ENCODE measurements around the gene TRPM3. TPM values are rescaled to one million over a fixed set of nuclear protein-coding genes. Genes with fewer than 3 reads are reported as not detected.

TRPM3 gene
- total RNA-seq, 2 experiments from 2014 or later: not detected

- DNase-seq (no peak), ATAC-seq (ENCODE audit: poor library complexity) (no peak)
- Mint-ChIP-seq H3K4me1 (ENCODE audit: low read depth) (peaks cover 17% of the 10 kb centered on the region), H3K36me3 (ENCODE audit: low read depth) (no peaks in the 10 kb centered on the region), H3K4me3 (no peak overlapping the region), H3K27ac (no peak overlapping the region), H3K27me3 (no peaks in the 10 kb centered on the region), H3K9me3 (no peaks in the 10 kb centered on the region)
- Histone ChIP-seq H3K4me1 (ENCODE audit: insufficient read depth, low read length) (peaks cover 3% of the 10 kb centered on the region), H3K27me3 (ENCODE audit: control insufficient read depth in 1 of 2, insufficient read depth in 2 of 2, low read length in 2 of 2) (no peaks in the 10 kb centered on the region), H3K36me3 (ENCODE audit: insufficient read depth, low read length) (no peaks in the 10 kb centered on the region), H3K27ac (ENCODE audit: low read depth in 1 of 2, low read length in 2 of 2) (no peak overlapping the region), H3K4me3 (ENCODE audit: low read length) (no peak overlapping the region), H3K9me3 (ENCODE audit: control insufficient read depth in 1 of 2, insufficient read depth in 1 of 2, low read length in 2 of 2) (no peaks in the 10 kb centered on the region)
- ChIA-PET POLR2A (interaction anchor here (1.3 kb wide), 1 partner anchor 68 kb away, joined by 5 read pairs; no protein-coding TSS in a partner anchor), CTCF (no interaction called here)
- TF ChIP-seq, protein P1, sequence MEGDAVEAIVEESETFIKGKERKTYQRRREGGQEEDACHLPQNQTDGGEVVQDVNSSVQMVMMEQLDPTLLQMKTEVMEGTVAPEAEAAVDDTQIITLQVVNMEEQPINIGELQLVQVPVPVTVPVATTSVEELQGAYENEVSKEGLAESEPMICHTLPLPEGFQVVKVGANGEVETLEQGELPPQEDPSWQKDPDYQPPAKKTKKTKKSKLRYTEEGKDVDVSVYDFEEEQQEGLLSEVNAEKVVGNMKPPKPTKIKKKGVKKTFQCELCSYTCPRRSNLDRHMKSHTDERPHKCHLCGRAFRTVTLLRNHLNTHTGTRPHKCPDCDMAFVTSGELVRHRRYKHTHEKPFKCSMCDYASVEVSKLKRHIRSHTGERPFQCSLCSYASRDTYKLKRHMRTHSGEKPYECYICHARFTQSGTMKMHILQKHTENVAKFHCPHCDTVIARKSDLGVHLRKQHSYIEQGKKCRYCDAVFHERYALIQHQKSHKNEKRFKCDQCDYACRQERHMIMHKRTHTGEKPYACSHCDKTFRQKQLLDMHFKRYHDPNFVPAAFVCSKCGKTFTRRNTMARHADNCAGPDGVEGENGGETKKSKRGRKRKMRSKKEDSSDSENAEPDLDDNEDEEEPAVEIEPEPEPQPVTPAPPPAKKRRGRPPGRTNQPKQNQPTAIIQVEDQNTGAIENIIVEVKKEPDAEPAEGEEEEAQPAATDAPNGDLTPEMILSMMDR (IDR thresholded peaks at IDR 0.05): no peak
- intact Hi-C loops (cut with DNase I, micrococcal nuclease): loop anchor here (5.0 kb wide), 2 partner anchors 91 to 151 kb away; no protein-coding TSS in a partner anchor
Observed at GRCh38 chr9:70488793-70489105, 632.7 kb downstream of the TRPM3 start.

DNA sequence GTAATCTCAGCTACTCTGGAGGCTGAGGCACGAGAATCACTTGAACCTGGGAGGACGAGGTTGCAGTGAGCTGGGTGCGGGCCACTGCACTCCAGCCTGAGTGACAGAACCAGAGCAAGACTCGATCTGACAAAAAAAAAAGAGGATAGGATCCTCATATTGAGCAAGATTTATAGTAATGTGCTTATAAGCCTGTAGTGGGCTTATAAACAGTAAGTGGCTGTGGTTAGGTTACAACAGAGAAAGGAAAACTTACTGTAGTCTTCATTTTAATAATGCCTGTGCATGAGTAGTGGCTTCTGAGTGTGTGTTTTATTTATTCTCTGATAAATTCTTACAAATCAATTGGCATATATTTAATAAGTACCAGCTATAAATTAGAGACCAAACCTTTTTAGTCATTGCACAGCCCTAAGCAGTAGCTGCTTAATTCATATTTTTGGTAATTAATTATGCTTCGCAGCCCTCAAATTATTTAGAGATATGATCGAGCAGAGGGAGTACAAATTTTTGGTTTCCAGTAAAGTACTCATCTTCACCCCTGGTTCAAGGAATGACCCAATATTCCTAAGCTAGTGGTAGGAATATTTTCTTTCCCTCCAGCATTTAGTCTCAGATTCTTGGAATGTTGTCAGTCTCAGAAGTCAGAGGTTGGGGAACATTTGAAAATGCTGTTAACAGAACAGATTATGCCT, 633.2 kb downstream of the TRPM3 start:
- H3K27me3 Mint-ChIP-seq: no peaks in the 10 kb centered on the region
- H3K9me3 ChIP-seq (ENCODE audit: control insufficient read depth in 1 of 2, insufficient read depth in 1 of 2, low read length in 2 of 2): no peaks in the 10 kb centered on the region
- H3K4me1 Mint-ChIP-seq (ENCODE audit: low read depth): peaks cover 16% of the 10 kb centered on the region
- TF ChIP-seq, protein P1 (IDR thresholded peaks at IDR 0.05): no peak
- DNase-seq (no peak), ATAC-seq (ENCODE audit: poor library complexity) (no peak)
- no peak overlapping the region for H3K27ac ChIP-seq (ENCODE audit: low read depth in 1 of 2, low read length in 2 of 2)
- ChIA-PET CTCF (no interaction called here), POLR2A (no interaction called here)
- no peak overlapping the region for H3K27ac Mint-ChIP-seq
- H3K36me3 Mint-ChIP-seq (ENCODE audit: low read depth): no peaks in the 10 kb centered on the region
- intact Hi-C loops (cut with DNase I, micrococcal nuclease): loop anchor here (5.0 kb wide), 2 partner anchors 91 to 151 kb away; no protein-coding TSS in a partner anchor
- no peaks in the 10 kb centered on the region for H3K36me3 ChIP-seq (ENCODE audit: insufficient read depth, low read length)
- no peak overlapping the region for H3K4me3 ChIP-seq (ENCODE audit: low read length)
- peaks cover 3% of the 10 kb centered on the region for H3K4me1 ChIP-seq (ENCODE audit: insufficient read depth, low read length)
- H3K9me3 Mint-ChIP-seq: no peaks in the 10 kb centered on the region
- no peak overlapping the region for H3K4me3 Mint-ChIP-seq
- no peaks in the 10 kb centered on the region for H3K27me3 ChIP-seq (ENCODE audit: control insufficient read depth in 1 of 2, insufficient read depth in 2 of 2, low read length in 2 of 2)

DNA sequence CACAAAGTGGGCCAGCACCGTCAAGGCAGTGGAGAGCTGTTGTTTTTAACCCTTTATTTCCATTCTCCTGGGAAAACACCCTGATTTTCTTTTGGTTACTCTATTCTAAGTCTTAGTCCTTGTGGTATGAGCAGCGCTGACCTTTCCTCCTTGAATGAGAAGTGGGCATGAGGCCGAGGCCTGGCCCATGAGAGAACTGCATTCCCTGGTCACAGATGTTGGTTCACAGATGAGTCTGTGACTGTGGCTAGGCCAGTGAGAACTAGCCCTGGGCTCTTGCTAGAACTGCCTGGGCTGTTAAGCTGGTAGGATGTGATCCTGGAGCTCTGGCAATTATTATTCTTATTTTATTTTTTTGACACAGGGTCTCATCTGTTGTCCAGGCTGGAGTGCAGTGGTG, 635.3 kb downstream of the TRPM3 start:
- Histone ChIP-seq H3K36me3 (ENCODE audit: insufficient read depth, low read length) (no peaks in the 10 kb centered on the region), H3K4me3 (ENCODE audit: low read length) (no peak overlapping the region), H3K27me3 (ENCODE audit: control insufficient read depth in 1 of 2, insufficient read depth in 2 of 2, low read length in 2 of 2) (no peaks in the 10 kb centered on the region), H3K9me3 (ENCODE audit: control insufficient read depth in 1 of 2, insufficient read depth in 1 of 2, low read length in 2 of 2) (no peaks in the 10 kb centered on the region), H3K4me1 (ENCODE audit: insufficient read depth, low read length) (no peaks in the 10 kb centered on the region), H3K27ac (ENCODE audit: low read depth in 1 of 2, low read length in 2 of 2) (no peak overlapping the region)
- intact Hi-C loops (cut with DNase I, micrococcal nuclease): loop anchor here (5.0 kb wide), 2 partner anchors 89 to 149 kb away; no protein-coding TSS in a partner anchor
- Mint-ChIP-seq H3K4me3 (no peak overlapping the region), H3K4me1 (ENCODE audit: low read depth) (peaks cover 12% of the 10 kb centered on the region), H3K27me3 (no peaks in the 10 kb centered on the region), H3K36me3 (ENCODE audit: low read depth) (no peaks in the 10 kb centered on the region), H3K27ac (no peak overlapping the region), H3K9me3 (no peaks in the 10 kb centered on the region)
- ATAC-seq (ENCODE audit: poor library complexity): no peak
- DNase-seq: no peak
- TF ChIP-seq, protein P1 (IDR thresholded peaks at IDR 0.05): no peak
- POLR2A ChIA-PET: no interaction called here
- CTCF ChIA-PET: no interaction called here

All from CD4-positive, alpha-beta T cell (primary cell).